ENCODE measurements around the gene TAF4. TPM values are rescaled to one million over a fixed set of nuclear protein-coding genes. Genes with fewer than 3 reads are reported as not detected.

Gene TAF4
- total RNA-seq, 2 donors from 2014 or later: 12.7 to 29.0 TPM

DNA sequence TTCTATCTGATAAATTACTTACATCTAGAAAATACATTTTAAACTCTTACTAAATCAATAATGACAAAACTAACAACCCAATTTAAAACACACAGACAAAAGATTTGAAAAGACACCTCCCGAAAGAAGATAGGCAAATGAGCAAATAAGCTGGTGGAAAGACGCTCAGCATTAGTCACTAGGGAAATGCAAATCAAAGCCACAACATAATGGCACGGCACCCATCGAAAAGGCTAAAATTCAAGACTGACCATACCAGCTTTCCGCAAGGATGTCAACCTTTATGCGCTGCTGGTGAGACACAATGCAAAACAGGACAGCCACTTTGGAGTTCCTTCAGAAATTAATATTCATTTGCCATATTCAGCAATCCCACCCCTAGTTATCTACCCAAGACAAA, 25.9 kb downstream of the TAF4 start:
- WGBS, 2 donors: 75 to 77% methylated on average over 6 of the region's 6 CpGs
- intact Hi-C loops (cut with DNase I): no loop called here

DNA sequence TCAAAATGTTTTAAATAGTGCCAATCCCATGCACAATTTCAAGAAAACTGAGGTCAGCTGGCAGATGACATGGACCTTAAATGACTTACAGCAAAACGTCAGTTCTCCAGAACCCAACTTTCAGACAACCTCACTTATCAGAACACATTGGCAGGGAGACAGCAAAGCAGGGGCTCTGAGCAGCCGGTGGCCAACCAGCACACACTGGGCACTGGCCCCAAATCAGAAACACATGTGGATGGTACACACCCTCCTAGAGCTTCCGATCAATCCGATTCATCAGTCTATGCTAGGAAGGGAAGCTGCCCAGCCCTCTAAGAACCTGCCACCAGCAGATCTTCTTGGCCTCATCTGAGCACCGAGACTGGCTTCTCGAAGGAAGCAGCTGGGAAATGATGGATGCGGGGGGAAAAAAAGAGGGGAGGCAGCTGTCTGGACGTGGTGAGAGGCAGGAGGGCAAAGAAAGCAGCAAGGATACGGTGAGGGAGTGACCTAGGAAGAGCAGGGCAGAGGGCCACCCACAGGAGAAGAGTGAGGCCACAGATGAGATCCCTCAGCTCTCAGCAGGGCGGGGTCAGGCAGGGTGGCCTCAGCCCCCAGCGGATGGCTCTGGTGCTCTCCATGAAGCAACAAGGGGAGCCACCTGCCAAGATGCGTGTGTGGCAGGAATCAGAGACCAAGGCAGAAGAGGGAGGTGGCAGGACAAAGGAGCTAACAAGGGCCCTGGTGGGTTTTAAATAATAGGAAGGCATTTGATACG, 32.9 kb downstream of the TAF4 start:
- Histone ChIP-seq H3K9me3 (no peaks in the 10 kb centered on the region), H3K4me1 (peaks cover 33% of the 10 kb centered on the region), H3K27me3 (no peaks in the 10 kb centered on the region), H3K27ac (no peak overlapping the region), H3K4me3 (no peak overlapping the region), H3K36me3 (replicated peaks in 1 of 2; ENCODE audit: insufficient read depth in 1 of 2, low read depth in 2 of 2) (no peaks in the 10 kb centered on the region)
- intact Hi-C loops (cut with DNase I): no loop called here
- TF ChIP-seq, protein P1, sequence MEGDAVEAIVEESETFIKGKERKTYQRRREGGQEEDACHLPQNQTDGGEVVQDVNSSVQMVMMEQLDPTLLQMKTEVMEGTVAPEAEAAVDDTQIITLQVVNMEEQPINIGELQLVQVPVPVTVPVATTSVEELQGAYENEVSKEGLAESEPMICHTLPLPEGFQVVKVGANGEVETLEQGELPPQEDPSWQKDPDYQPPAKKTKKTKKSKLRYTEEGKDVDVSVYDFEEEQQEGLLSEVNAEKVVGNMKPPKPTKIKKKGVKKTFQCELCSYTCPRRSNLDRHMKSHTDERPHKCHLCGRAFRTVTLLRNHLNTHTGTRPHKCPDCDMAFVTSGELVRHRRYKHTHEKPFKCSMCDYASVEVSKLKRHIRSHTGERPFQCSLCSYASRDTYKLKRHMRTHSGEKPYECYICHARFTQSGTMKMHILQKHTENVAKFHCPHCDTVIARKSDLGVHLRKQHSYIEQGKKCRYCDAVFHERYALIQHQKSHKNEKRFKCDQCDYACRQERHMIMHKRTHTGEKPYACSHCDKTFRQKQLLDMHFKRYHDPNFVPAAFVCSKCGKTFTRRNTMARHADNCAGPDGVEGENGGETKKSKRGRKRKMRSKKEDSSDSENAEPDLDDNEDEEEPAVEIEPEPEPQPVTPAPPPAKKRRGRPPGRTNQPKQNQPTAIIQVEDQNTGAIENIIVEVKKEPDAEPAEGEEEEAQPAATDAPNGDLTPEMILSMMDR (IDR thresholded peaks at IDR 0.05): no peak
- no peak for TF ChIP-seq POLR2A (IDR thresholded peaks at IDR 0.05)
- 61 to 64% methylated on average over 13 of the region's 13 CpGs for WGBS, 2 donors
- peak in 1 of 4 donors; percentile 41 for DNase-seq
- no peak for ATAC-seq

More for the DNA sequence above, 25.9 kb downstream of the TAF4 start:
- Histone ChIP-seq H3K36me3 (replicated peaks in 1 of 2; ENCODE audit: insufficient read depth in 1 of 2, low read depth in 2 of 2) (no peaks in the 10 kb centered on the region), H3K27ac (no peak overlapping the region), H3K27me3 (no peaks in the 10 kb centered on the region), H3K4me1 (peaks cover 18% of the 10 kb centered on the region), H3K9me3 (no peaks in the 10 kb centered on the region), H3K4me3 (no peak overlapping the region)
- DNase-seq: no peak
- TF ChIP-seq, protein P1 (IDR thresholded peaks at IDR 0.05): no peak
- no peak for TF ChIP-seq POLR2A (IDR thresholded peaks at IDR 0.05)
- no peak for ATAC-seq

DNA sequence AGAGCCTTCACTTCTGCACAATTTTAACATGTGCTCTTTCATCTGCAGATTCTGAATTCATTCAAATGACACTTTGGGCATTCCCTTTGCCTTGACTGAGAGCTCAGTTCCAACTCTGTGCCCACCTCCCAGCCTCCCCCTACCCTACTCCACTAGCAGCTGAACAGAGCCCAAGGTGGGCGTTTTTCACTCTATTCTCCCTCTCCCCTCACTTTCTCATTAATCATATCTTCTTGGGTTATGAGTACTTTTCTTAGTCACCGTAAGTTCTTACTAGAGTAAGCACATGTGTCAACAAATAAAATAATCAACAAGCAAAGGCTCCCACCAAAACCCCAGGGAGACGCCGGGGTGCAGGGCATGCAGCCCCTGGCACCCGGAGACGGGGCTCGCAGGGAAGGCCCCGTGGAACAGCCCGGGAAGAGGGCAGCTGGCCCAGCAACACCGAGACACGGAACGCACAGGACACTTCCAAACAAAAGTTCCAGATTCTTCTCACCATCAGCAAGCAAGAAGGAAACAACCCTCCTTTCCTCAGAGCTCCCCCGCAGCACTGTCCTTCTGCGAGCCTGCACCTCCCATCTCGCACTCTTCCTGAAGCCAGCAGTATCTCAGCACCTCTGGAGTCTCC, 34.1 kb downstream of the TAF4 start:
- no peak for DNase-seq
- Histone ChIP-seq H3K36me3 (replicated peaks in 1 of 2; ENCODE audit: insufficient read depth in 1 of 2, low read depth in 2 of 2) (no peaks in the 10 kb centered on the region), H3K27me3 (no peaks in the 10 kb centered on the region), H3K4me3 (no peak overlapping the region), H3K9me3 (no peaks in the 10 kb centered on the region), H3K4me1 (peaks cover 45% of the 10 kb centered on the region), H3K27ac (peak overlapping the region in 2 of 4 donors; percentile 12 to 53)
- 75 to 78% methylated on average over 13 to 15 of the region's 15 CpGs for WGBS, 2 donors
- intact Hi-C loops (cut with DNase I): no loop called here
- TF ChIP-seq, protein P1 (IDR thresholded peaks at IDR 0.05): no peak
- TF ChIP-seq POLR2A (IDR thresholded peaks at IDR 0.05): no peak
- no peak for ATAC-seq

DNA sequence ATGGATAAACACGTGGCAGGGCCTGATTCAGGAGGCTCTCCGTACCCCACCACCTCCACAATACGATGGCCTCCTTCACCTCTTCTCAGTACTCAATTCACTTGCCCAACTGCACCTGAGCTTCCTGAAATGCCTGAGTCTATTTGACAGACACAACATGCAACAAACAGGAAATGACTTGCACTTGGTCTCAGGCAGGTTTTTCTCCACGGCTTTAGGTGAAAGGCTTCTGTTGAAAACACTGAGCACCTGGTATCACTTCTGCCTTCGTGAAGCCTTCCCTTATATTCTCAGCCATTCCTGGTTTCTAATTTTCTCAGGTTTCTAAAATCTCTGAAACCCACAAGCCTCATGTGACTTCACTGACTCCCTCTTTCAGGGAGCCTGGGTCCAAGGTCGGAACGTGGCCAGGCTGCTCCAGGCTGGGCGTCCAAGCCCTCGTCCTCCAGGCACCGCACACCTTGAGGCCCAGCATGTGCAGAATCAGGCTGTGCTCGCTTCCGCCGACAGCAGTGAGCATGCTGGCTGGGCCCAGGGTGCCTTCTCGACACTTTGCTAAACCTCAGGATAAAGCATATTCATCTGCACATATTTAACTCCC, 34.7 kb downstream of the TAF4 start:
- Histone ChIP-seq H3K27ac (peak overlapping the region in 2 of 4 donors; percentile 8 to 53), H3K36me3 (replicated peaks in 1 of 2; ENCODE audit: insufficient read depth in 1 of 2, low read depth in 2 of 2) (no peaks in the 10 kb centered on the region), H3K27me3 (no peaks in the 10 kb centered on the region), H3K4me1 (peaks cover 51% of the 10 kb centered on the region), H3K9me3 (no peaks in the 10 kb centered on the region), H3K4me3 (no peak overlapping the region)
- intact Hi-C loops (cut with DNase I): no loop called here
- no peak for DNase-seq
- ATAC-seq: no peak
- no peak for TF ChIP-seq POLR2A (IDR thresholded peaks at IDR 0.05)
- TF ChIP-seq, protein P1 (IDR thresholded peaks at IDR 0.05): no peak
- 50 to 61% methylated on average over 14 of the region's 14 CpGs for WGBS, 2 donors

Data from body of pancreas (tissue), 4 donors.